ENCODE data around the gene ADM2.

The ADM2 gene

DNA sequence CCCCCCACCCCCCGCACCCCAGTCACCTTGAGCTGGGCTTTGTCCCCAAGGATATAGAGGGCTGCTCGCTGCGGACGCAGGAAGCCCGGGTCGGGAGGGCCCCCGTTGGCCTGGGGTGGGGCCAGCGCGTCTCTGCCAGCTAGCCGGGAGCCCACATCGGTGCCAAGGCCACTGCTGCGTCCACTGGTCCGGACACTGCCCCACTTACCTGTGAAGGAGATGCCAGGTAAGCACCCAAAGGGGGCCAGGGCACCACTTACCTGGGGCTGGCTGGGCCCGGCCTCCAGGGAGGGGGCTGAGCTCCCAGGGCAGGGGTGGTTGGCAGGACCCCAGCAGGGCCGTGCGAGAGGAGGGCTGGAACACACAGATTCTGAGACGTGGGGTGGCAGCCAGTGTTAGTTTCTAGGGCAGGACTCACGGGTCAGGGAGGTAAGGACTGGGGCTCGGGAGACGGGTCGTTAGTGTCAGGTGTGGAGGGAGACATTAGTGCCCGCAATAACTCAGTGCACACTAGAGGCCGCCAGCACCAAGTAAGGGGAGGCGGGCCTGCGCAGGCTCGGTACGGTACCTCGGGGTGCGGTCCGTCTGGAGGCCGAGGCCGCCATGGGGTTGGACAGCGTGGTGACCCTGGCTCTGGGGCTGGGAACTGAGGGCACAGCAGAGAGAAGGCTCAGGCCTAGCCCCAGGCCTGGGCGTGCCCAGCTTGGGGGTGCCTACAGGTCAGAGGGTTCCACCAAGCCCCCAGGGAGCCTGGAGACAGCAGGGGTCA lies 24.7 kb upstream of the ADM2 start:
- DNase-seq = peak; percentile 50
- no peaks in the 10 kb centered on the region for H3K9me3 ChIP-seq (ENCODE audit: severe bottlenecking)
- no peak overlapping the region for H3K4me3 ChIP-seq (ENCODE audit: low read depth, low read length)
- H3K27ac ChIP-seq = no peak overlapping the region
- no peaks in the 10 kb centered on the region for H3K27me3 ChIP-seq (ENCODE audit: insufficient read depth, low read depth, severe bottlenecking)
- peaks cover 81% of the 10 kb centered on the region for H3K36me3 ChIP-seq
- TF ChIP-seq, protein P1, sequence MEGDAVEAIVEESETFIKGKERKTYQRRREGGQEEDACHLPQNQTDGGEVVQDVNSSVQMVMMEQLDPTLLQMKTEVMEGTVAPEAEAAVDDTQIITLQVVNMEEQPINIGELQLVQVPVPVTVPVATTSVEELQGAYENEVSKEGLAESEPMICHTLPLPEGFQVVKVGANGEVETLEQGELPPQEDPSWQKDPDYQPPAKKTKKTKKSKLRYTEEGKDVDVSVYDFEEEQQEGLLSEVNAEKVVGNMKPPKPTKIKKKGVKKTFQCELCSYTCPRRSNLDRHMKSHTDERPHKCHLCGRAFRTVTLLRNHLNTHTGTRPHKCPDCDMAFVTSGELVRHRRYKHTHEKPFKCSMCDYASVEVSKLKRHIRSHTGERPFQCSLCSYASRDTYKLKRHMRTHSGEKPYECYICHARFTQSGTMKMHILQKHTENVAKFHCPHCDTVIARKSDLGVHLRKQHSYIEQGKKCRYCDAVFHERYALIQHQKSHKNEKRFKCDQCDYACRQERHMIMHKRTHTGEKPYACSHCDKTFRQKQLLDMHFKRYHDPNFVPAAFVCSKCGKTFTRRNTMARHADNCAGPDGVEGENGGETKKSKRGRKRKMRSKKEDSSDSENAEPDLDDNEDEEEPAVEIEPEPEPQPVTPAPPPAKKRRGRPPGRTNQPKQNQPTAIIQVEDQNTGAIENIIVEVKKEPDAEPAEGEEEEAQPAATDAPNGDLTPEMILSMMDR (IDR thresholded peaks at IDR 0.05; ENCODE audit: low read depth, low read length) = peak; percentile 63

DNA sequence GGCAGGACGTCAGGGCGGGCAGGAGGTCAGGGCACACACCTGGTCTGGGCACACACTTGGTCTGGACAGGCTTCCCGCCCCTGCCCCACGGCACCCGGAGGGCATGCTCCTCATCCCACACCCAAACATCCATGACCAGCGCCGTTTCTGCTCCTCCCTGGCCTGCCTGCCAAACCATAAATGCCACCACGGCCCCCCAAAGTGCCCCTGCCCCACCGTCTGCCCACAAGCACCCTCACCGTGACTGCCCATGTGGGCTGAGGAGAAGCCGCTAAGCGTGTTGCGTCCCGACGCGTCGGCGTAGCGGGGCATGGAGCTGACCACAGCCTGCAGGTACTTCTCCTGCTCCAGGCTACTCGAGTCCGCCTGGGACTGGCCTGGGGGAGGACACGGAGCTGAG lies 22.3 kb upstream of the ADM2 start:
- no peak for DNase-seq
- H3K9me3 ChIP-seq (ENCODE audit: severe bottlenecking) = no peaks in the 10 kb centered on the region
- H3K36me3 ChIP-seq = peaks cover 90% of the 10 kb centered on the region
- no peak overlapping the region for H3K4me3 ChIP-seq (ENCODE audit: low read depth, low read length)
- H3K27ac ChIP-seq = no peak overlapping the region
- TF ChIP-seq, protein P1 (IDR thresholded peaks at IDR 0.05; ENCODE audit: low read depth, low read length) = no peak
- no peaks in the 10 kb centered on the region for H3K27me3 ChIP-seq (ENCODE audit: insufficient read depth, low read depth, severe bottlenecking)

DNA sequence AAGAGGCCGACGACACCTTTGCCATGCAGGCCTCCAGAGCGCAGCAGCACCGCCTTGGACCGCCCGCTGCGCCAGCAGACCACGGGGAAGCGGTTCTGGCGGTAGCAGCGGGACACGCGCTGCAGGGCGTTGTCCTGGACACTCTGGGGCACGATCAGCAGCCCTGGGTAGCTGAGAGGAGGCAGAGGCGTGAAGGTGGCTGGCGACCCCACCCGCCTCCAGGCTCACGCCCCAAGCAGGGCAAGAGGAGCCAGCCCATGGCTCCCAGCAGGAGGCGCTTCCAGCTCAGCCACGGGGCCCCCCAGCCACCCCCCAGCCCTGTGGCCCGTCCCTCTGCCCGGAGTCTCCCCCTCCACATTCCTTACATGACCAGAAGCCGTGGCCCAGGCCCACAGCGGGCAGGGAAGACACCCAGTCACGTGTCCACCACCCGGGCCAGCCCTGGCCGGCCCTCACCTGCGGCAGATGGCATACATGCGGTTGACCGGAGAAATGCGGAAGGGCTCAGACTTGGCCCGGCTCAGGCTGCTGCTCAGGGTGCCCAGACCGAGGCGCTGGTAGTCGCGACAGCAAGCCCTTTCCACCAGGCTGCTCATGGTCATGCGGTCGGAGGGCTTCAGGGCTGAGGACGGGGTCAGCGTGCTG lies 21.7 kb upstream of the ADM2 start:
- Histone ChIP-seq H3K9me3 (ENCODE audit: severe bottlenecking) (no peaks in the 10 kb centered on the region), H3K36me3 (peaks cover 90% of the 10 kb centered on the region), H3K27me3 (ENCODE audit: insufficient read depth, low read depth, severe bottlenecking) (no peaks in the 10 kb centered on the region), H3K27ac (no peak overlapping the region), H3K4me3 (ENCODE audit: low read depth, low read length) (no peak overlapping the region)
- TF ChIP-seq, protein P1 (IDR thresholded peaks at IDR 0.05; ENCODE audit: low read depth, low read length) = peak; percentile 20; the same call in 1 of the 2 replicates
- no peak for DNase-seq

DNA sequence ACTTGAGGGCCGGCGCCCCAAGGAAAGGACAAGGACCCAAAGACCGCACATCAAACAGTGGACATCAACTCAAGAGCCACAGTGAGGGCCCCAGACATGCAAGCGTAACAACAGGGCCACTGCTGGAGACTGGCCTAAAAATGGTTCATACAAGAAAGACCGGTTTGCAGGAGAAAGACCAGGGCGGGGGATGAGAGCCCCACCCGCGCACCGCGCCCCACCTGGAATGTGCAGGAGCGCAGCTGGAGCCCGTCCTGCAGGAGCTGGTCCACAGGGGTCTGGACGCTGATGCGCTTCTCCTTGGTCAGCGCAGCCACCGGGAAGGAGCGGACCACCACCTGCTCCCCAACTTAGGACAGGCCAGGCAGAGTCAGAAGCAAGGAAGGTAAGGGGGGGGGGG lies 20.4 kb upstream of the ADM2 start:
- DNase-seq = no peak
- TF ChIP-seq, protein P1 (IDR thresholded peaks at IDR 0.05; ENCODE audit: low read depth, low read length) = no peak
- Histone ChIP-seq H3K4me3 (ENCODE audit: low read depth, low read length) (no peak overlapping the region), H3K27ac (no peak overlapping the region), H3K27me3 (ENCODE audit: insufficient read depth, low read depth, severe bottlenecking) (no peaks in the 10 kb centered on the region), H3K9me3 (ENCODE audit: severe bottlenecking) (no peaks in the 10 kb centered on the region), H3K36me3 (peaks cover 88% of the 10 kb centered on the region)

DNA sequence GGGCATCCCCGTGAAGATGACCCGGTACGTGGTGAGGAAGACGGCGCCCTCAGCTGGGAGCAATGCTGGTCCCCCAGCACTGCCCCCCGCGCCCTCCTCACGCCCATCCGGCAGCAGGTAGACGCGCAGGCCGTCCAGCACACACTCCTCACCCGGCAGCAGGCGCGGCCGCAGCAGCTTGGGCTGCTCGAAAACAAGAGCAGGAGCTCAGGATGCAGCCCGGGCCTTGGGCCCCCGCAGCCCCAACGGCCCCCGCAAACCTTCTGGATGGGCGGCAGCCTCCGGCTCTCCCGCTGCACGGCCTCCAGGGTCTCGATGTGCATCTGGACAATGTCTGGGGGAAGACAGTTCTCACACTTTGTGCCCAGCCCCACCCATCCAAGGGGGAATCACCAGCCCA lies 19.8 kb upstream of the ADM2 start:
- DNase-seq = no peak
- peaks cover 91% of the 10 kb centered on the region for H3K36me3 ChIP-seq
- TF ChIP-seq, protein P1 (IDR thresholded peaks at IDR 0.05; ENCODE audit: low read depth, low read length) = no peak

More for the DNA sequence above, 19.8 kb upstream of the ADM2 start:
- no peak overlapping the region for H3K4me3 ChIP-seq (ENCODE audit: low read depth, low read length)
- H3K27ac ChIP-seq = no peak overlapping the region
- no peaks in the 10 kb centered on the region for H3K9me3 ChIP-seq (ENCODE audit: severe bottlenecking)
- H3K27me3 ChIP-seq (ENCODE audit: insufficient read depth, low read depth, severe bottlenecking) = no peaks in the 10 kb centered on the region
